GM10847 (cell line): ENCODE results near the gene TMCC1.

Experiments
- POLR2A ChIP-seq: IDR thresholded peaks from 2 replicates; pipeline ENCODE4 v1.6.1; 2011; ENCODE audit not compliant: insufficient read length; ENCODE audit errors: extremely low read depth

Gene TMCC1

GRCh38 chr3:129621626-129622225, 271.8 kb downstream of the TMCC1 start:
- no peak for TF ChIP-seq POLR2A

GRCh38 chr3:129620828-129621559, 272.5 kb downstream of the TMCC1 start:
- no peak for TF ChIP-seq POLR2A

- no peak for TF ChIP-seq POLR2A
These were observed 273.8 kb downstream of the TMCC1 start for GRCh38 chr3:129619726-129620162.

GRCh38 chr3:129618901-129619671, 274.4 kb downstream of the TMCC1 start:
- TF ChIP-seq POLR2A = no peak

GRCh38 chr3:129618186-129618820, 275.2 kb downstream of the TMCC1 start:
- TF ChIP-seq POLR2A = no peak

- no peak for TF ChIP-seq POLR2A
These were observed 275.9 kb downstream of the TMCC1 start for GRCh38 chr3:129617381-129618185.

GRCh38 chr3:129616713-129617112, 276.8 kb downstream of the TMCC1 start:
- no peak for TF ChIP-seq POLR2A

- TF ChIP-seq POLR2A = no peak
These were observed 277.2 kb downstream of the TMCC1 start for GRCh38 chr3:129616291-129616690.

- no peak for TF ChIP-seq POLR2A
These were observed 277.7 kb downstream of the TMCC1 start for GRCh38 chr3:129615751-129616281.

- no peak for TF ChIP-seq POLR2A
These were observed 278.6 kb downstream of the TMCC1 start for GRCh38 chr3:129614927-129615363.

- TF ChIP-seq POLR2A = no peak
These were observed 279.1 kb downstream of the TMCC1 start for GRCh38 chr3:129614435-129614834.

- TF ChIP-seq POLR2A = no peak
These were observed 280.2 kb downstream of the TMCC1 start for GRCh38 chr3:129613367-129613740.

GRCh38 chr3:129612534-129613366, 280.8 kb downstream of the TMCC1 start:
- no peak for TF ChIP-seq POLR2A
